Activated T-helper 2 cell treated with anti-CD3 and anti-CD28 coated beads, Interferon-gamma antibody, Interleukin-2, Interleukin-4, amounts not matched to agents 10 μg/mL and 5 μg/mL and 100 μg/mL, durations not matched to agents 14 hours and 24 hours and 36 hours (primary cell): ENCODE results near the gene DNER. TPM values are rescaled to one million over a fixed set of nuclear protein-coding genes. Genes with fewer than 3 reads are reported as not detected.
"Not testable (repeated sequence)": the region's sequence is repeated elsewhere in the genome, so short reads cannot be mapped to it uniquely, and the experiment has no call there.

Source experiments
- DNase-seq: peaks from one replicate; pipeline ENCODE4 v3.0.0; 2021; ENCODE audit warnings: low spot score
- H3K27ac Mint-ChIP-seq: one replicate; pipeline ENCODE4 v1.8.0; 2021; ENCODE audit warnings: mixed read lengths
- H3K27me3 Mint-ChIP-seq: one replicate; pipeline ENCODE4 v1.8.0; 2021; ENCODE audit warnings: low read depth, mixed read lengths
- H3K36me3 Mint-ChIP-seq: one replicate; pipeline ENCODE4 v1.8.0; 2021; ENCODE audit warnings: low read depth, mixed read lengths
- H3K4me1 Mint-ChIP-seq: one replicate; pipeline ENCODE4 v1.8.0; 2021; ENCODE audit warnings: low read depth, mixed read lengths
- H3K4me3 Mint-ChIP-seq: one replicate; pipeline ENCODE4 v1.8.0; 2021; ENCODE audit warnings: low read depth, mild to moderate bottlenecking, moderate library complexity, mixed read lengths
- H3K9me3 Mint-ChIP-seq: one replicate; pipeline ENCODE4 v1.8.0; 2021; ENCODE audit warnings: mixed read lengths
- intact Hi-C: fragments of 100-400 bp; cut with micrococcal nuclease; formaldehyde crosslinking; loops from one replicate; pipeline ENCODE4 v1.15.1; 2023
- total RNA-seq: library from RNA; stranded (reverse); gene quantifications from 2 replicates; pipeline ENCODE4 v1.2.3, GENCODE V29; 2022

The DNER gene
- total RNA-seq, 1 donor from 2014 or later = not detected

DNA sequence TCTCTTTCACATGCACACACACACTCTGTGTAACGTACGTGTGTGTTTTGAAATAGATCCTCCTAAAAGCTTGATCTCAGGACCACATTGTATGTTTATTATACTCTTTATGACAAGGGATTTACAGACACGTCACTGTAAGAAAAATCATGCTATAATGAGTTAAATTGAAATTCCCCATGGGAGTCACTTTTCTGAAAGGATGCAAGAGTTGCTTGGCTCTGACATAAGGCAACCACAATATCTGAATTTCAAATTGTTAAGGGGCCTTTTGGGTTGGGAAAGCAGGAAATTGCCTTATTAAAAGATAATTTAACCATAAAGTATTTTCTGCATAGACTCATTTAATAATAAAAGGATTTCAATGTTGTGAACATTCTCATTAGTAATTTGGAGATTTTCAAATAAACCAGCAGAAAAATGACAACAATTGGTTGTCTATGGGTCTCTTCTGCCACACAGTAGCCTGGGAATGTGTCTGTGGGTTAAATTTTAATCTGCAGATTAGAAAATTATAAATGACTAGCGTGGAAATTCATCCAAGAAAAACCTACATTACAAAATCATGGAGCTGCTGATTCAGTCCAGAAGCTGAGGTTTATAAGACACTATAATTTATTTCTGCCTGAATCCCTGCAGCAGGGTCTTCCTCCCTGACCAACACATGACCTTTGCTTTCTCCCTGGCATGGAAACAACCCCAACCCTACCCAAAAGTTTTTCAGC lies 367.4 kb downstream of the DNER start:
- H3K9me3 Mint-ChIP-seq = no peaks in the 10 kb centered on the region
- intact Hi-C loops = no loop called here
- no peaks in the 10 kb centered on the region for H3K4me1 Mint-ChIP-seq
- DNase-seq = no peak
- H3K36me3 Mint-ChIP-seq = no peaks in the 10 kb centered on the region
- no peak overlapping the region for H3K27ac Mint-ChIP-seq
- no peak overlapping the region for H3K4me3 Mint-ChIP-seq
- H3K27me3 Mint-ChIP-seq = no peaks in the 10 kb centered on the region

DNA sequence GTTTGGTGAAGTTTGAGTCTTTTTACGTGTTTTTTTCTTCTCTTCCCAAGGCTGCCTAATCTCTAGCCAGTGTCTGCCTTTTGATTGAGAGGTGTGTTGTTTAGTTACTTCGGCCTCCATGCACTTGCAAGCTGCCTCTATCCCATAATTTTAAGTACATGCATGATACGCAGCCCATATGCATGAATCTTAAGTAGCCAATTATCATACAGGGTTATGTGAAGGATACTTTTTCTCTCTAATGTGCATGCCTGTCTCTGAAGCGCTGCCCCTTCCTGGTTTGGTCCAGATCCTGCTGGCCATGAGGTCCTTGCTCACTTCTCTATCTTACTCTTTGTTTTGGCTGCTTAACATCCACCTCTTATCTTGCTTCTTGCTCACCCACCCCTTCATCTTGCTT lies 369.4 kb downstream of the DNER start:
- no peak for DNase-seq
- Mint-ChIP-seq H3K9me3 (no peaks in the 10 kb centered on the region), H3K4me3 (no peak overlapping the region), H3K4me1 (no peaks in the 10 kb centered on the region), H3K27ac (no peak overlapping the region), H3K36me3 (no peaks in the 10 kb centered on the region), H3K27me3 (no peaks in the 10 kb centered on the region)
- intact Hi-C loops = no loop called here

DNA sequence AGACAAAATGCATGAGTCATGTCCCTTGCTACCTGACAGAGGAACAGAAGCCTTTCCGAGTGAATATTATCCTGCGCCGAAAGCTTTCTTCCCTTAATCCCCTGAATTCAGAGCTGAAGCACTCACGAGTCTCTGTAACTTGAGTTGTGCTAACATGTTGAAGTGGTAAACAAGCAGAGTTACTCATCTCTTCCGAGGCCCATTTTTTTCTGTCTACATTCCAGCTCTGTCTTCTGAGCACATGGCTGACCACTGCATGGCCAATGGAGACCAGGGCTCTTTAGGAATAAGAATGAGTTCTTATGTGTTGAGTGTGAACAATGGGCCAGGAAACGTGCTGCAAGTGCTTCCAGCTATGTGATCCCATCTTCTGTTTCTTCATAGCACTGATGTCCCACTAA lies 370.2 kb downstream of the DNER start:
- H3K36me3 Mint-ChIP-seq = no peaks in the 10 kb centered on the region
- H3K4me3 Mint-ChIP-seq = no peak overlapping the region
- no peaks in the 10 kb centered on the region for H3K27me3 Mint-ChIP-seq
- intact Hi-C loops = no loop called here
- no peaks in the 10 kb centered on the region for H3K4me1 Mint-ChIP-seq
- H3K9me3 Mint-ChIP-seq = no peaks in the 10 kb centered on the region
- no peak for DNase-seq
- H3K27ac Mint-ChIP-seq = no peak overlapping the region

DNA sequence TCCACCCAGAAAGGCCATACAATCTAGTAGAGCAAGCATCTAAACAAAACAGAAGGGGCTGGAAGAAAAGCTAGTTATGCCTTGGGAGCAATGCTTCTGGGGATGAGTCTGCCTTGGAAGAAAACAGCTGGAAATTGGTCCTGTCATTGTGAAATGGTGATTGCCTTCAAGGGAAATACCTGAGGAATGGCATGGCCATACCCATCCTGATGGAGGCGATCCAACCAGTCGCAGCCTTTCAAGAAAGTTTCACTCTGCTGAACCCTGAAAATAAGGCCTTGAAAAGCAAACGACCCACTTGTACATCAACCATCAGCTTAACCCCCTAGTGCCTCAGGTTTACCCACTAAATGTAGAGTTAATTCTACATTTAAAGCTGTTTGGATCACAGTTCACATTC lies 370.7 kb downstream of the DNER start:
- Mint-ChIP-seq H3K36me3 (no peaks in the 10 kb centered on the region), H3K27me3 (no peaks in the 10 kb centered on the region), H3K9me3 (no peaks in the 10 kb centered on the region), H3K27ac (no peak overlapping the region), H3K4me1 (no peaks in the 10 kb centered on the region), H3K4me3 (no peak overlapping the region)
- no peak for DNase-seq
- intact Hi-C loops = no loop called here

DNA sequence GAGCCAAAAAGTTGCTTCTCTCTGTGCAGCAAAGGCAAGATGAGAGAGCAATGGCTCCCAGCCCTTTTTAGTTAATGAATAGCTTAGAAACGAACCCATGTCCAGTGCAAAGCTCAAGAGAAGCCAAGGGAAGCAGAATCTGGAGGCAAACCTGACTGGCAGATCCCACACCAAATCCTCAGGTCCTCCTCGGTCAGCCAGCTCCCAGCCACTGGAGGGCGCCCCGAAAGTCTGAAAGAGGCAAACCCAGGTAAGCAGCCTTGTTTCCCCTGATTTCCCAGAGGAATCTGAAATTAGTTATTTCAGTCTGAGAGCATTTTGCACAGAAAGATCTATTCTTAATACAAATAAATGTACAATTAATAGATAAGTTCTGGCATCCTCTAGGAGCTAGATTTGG lies 372.0 kb downstream of the DNER start:
- Mint-ChIP-seq H3K9me3 (no peaks in the 10 kb centered on the region), H3K4me1 (no peaks in the 10 kb centered on the region), H3K27ac (no peak overlapping the region), H3K27me3 (no peaks in the 10 kb centered on the region), H3K4me3 (no peak overlapping the region), H3K36me3 (no peaks in the 10 kb centered on the region)
- intact Hi-C loops = no loop called here
- no peak for DNase-seq

DNA sequence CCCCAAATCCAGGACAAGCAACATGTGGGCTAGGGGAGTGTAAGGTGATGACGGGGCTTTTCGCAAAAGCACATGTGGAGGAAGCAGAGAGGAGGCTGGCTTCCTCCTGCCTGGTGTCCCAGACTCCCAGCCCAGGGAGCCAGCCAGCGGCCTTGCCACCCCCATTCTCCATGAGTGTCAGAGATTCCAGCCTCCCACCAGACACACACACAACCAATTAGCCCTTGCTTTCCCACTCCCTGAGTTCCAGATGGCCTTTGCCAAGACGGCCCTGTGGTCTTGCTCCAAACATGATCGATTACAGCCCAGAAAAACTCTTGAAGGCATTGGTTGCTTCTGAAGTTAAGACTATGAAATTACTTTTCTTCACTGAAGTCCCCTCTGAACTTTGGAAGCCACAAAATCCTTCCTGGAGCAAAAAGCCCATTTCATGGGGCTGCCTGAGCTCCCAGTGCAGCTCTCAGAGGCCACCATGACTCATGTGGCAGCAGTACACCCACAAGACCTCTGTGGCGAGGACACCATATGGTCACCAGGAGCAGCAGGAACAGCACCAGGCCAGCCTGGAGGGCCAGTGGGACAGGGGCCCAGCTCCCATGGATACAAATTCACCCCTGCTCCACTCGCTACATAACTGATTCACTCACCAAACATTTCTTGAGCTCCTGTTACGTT lies 374.1 kb downstream of the DNER start:
- Mint-ChIP-seq H3K4me1 (no peaks in the 10 kb centered on the region), H3K4me3 (no peak overlapping the region), H3K9me3 (no peaks in the 10 kb centered on the region), H3K36me3 (no peaks in the 10 kb centered on the region), H3K27me3 (no peaks in the 10 kb centered on the region), H3K27ac (no peak overlapping the region)
- DNase-seq = no peak
- intact Hi-C loops = no loop called here

DNA sequence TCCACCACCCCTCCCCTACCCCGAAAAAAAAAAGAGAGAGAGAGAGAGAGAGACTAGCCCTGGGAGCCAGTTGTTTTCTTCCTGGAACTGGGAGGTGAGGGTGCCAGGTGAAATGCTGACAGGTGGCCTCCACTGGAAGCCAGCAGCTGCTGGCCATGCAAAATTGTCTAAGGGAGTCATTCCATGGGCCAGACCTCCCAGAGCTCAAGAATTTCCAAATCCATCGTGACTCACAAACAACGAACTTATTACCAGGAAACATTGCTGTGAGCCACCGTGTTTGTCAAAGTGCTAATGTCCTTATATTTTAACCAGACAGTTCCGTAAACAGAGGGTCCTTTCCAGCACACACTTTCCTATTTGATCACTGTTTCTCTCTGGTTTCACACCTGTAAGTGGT lies 374.7 kb downstream of the DNER start:
- H3K27me3 Mint-ChIP-seq = no peaks in the 10 kb centered on the region
- H3K4me1 Mint-ChIP-seq = no peaks in the 10 kb centered on the region
- no peaks in the 10 kb centered on the region for H3K9me3 Mint-ChIP-seq
- no peak overlapping the region for H3K4me3 Mint-ChIP-seq
- H3K36me3 Mint-ChIP-seq = no peaks in the 10 kb centered on the region
- intact Hi-C loops = no loop called here
- no peak for DNase-seq
- H3K27ac Mint-ChIP-seq = no peak overlapping the region

DNA sequence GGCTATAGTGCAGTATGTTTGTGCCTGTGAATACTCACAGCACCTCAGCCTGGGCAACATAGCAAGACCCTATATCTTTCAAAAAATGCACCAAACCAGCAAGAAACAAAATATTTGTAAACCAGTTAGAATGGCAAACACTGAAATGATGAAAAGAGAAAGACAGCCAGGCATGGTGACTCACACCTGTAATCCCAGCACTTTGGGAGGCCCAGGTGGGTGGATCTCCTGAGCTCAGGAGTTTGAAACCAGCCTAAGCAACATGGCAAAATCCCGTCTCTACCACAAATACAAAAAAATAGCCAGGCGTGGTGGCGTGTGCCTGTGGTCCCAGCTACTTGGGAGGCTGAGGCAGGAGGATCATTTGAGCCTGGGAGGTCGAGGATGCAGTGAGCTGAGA lies 375.2 kb downstream of the DNER start:
- H3K27ac Mint-ChIP-seq, H3K27me3 Mint-ChIP-seq, intact Hi-C loops, H3K36me3 Mint-ChIP-seq, H3K4me3 Mint-ChIP-seq, DNase-seq, H3K4me1 Mint-ChIP-seq, H3K9me3 Mint-ChIP-seq: not testable (repeated sequence)

DNA sequence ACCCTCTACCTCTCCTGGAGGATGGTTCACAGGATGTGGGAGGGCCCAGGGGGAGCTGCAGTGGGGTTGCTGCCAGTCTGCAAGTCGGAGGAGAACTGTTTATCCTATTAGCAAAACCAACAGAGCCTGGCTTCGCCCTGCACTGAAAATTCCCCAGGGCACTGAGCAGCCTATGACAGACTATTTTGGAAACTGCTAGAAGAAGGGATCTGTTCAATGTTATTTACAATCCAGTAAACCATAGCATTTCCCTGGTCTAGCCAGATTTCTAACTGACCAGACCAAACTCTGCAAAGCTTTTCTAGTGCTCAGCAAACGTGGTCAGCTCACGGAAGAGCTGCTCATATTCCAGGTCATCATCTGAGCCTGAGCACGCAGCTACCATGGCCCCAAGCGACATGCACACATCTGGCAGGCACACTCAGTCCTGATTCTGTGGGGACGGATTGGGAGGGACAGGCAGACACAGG lies 378.4 kb downstream of the DNER start:
- Mint-ChIP-seq H3K27me3 (no peaks in the 10 kb centered on the region), H3K9me3 (no peaks in the 10 kb centered on the region), H3K27ac (no peak overlapping the region), H3K4me1 (no peaks in the 10 kb centered on the region), H3K36me3 (no peaks in the 10 kb centered on the region), H3K4me3 (no peak overlapping the region)
- intact Hi-C loops = no loop called here
- no peak for DNase-seq

DNA sequence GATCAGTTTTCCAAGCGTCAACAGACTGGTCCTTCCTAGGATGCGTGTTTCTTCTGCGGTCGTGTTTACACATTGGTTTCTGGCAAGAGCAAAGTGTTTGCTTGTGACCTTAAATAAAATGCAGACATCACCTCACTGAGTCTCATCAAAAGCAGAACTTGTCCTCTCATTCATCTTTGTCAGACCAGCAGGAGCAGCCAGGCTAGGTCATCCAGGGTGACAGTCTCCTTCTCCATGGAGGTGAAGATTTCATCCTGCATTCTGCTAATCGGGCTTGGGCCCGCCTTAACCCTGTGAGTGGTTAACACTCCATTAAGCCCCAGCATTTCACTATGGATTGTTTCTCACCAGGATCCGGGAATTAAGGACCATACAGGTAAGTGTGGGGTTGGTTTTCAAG lies 379.0 kb downstream of the DNER start:
- no peak for DNase-seq
- Mint-ChIP-seq H3K4me1 (no peaks in the 10 kb centered on the region), H3K36me3 (no peaks in the 10 kb centered on the region), H3K27ac (no peak overlapping the region), H3K9me3 (no peaks in the 10 kb centered on the region), H3K4me3 (no peak overlapping the region), H3K27me3 (no peaks in the 10 kb centered on the region)
- intact Hi-C loops = no loop called here

DNA sequence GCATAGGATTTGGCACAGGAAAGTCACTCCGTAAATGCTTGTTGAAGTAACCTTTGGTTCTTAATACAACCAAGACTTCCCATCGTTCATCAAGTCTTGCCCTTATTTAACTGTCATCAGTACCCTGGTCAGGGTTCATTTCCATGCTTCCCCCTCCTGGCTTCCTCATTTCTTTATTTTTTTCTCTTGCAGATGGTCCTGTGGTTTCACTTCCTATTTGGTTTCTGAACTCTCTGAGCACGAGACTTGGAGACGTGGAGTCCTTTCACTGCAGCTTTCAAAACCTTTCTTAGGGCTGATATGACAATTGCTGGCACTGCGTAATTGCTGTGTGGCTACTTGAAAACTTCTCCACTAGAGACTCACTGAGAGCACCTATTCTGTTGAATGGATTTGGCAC lies 383.4 kb downstream of the DNER start:
- DNase-seq = no peak
- Mint-ChIP-seq H3K27ac (no peak overlapping the region), H3K9me3 (no peaks in the 10 kb centered on the region), H3K4me1 (no peaks in the 10 kb centered on the region), H3K4me3 (no peak overlapping the region), H3K27me3 (no peaks in the 10 kb centered on the region), H3K36me3 (no peaks in the 10 kb centered on the region)
- intact Hi-C loops = no loop called here

DNA sequence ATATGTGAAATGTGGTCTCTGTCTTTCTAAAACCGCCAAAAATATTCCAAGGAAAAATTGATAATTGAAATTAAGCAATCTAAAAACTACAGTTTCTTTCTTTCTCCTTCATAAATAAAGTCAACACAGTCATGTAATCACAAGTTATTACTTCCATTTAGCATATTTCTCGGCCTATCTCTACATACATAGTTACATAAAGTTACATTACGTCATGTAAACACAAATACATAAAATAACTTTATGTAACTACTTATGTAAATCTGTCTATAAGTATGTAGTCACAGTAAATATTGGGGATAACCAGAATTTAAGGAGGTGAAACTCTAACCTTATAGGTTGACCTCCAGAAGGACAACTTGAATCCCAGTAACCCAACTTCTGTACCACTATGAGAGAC lies 394.8 kb downstream of the DNER start:
- Mint-ChIP-seq H3K9me3 (peaks cover 11% of the 10 kb centered on the region), H3K27me3 (no peaks in the 10 kb centered on the region), H3K4me1 (no peaks in the 10 kb centered on the region), H3K4me3 (no peak overlapping the region), H3K36me3 (no peaks in the 10 kb centered on the region), H3K27ac (no peak overlapping the region)
- no peak for DNase-seq
- intact Hi-C loops = no loop called here

DNA sequence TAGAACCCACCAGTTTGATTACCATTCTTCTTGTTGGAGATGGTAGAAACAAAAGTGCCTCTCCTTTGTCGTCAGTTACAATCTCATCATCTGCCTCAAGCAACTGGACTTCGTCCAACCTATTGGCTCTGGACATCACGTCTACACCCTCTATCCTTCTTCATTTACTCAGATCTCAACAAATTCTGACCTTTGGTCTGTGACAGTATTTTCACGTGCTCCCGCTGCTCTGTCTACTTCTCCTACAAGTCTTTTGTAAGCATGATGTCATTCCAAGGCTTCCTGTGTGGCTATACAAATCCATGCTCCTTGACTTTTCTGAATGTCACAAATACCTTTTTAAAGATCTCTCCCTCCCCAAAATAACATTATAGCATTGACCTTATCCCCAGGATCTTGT lies 400.2 kb downstream of the DNER start:
- H3K9me3 Mint-ChIP-seq = no peaks in the 10 kb centered on the region
- H3K36me3 Mint-ChIP-seq = no peaks in the 10 kb centered on the region
- no peaks in the 10 kb centered on the region for H3K27me3 Mint-ChIP-seq
- H3K27ac Mint-ChIP-seq = no peak overlapping the region
- intact Hi-C loops = no loop called here
- H3K4me1 Mint-ChIP-seq = no peaks in the 10 kb centered on the region
- H3K4me3 Mint-ChIP-seq = no peak overlapping the region
- DNase-seq = no peak
